WTC11 (cell line): ENCODE results near the gene ABCA13.

Source experiments
- ATF3 ChIP-seq: sonication (generic); formaldehyde crosslinking; conservative IDR thresholded peaks from 2 replicates; pipeline ENCODE4 v1.8.1; 2022; ENCODE audit warnings: mild to moderate bottlenecking, missing genetic modification reagents
- CTCF ChIP-seq: fragments of 200-600 bp; IDR thresholded peaks from 2 replicates; pipeline ENCODE4 v1.8.0; 2022; ENCODE audit warnings: antibody characterized with exemption
- E2F5 ChIP-seq: sonication (generic); formaldehyde crosslinking; IDR thresholded peaks from 2 replicates; pipeline ENCODE4 v1.8.1; 2022; ENCODE audit warnings: mild to moderate bottlenecking, moderate library complexity, missing genetic modification reagents
- ELF4 ChIP-seq: sonication (generic); formaldehyde crosslinking; IDR thresholded peaks from 2 replicates; pipeline ENCODE4 v1.8.1; 2022; ENCODE audit warnings: low read depth, mild to moderate bottlenecking, moderate library complexity, missing genetic modification reagents
- SMAD3 ChIP-seq: sonication (generic); formaldehyde crosslinking; IDR thresholded peaks from 2 replicates; pipeline ENCODE4 v1.8.0; 2022; ENCODE audit warnings: missing genetic modification reagents, mild to moderate bottlenecking, borderline replicate concordance
- TCF7 ChIP-seq: sonication (generic); formaldehyde crosslinking; IDR thresholded peaks from 2 replicates; pipeline ENCODE4 v1.8.0; 2022; ENCODE audit warnings: mild to moderate bottlenecking, low read depth, missing genetic modification reagents, moderate library complexity
- ZNF219 ChIP-seq: sonication (generic); formaldehyde crosslinking; IDR thresholded peaks from 2 replicates; pipeline ENCODE4 v1.8.0; 2023; ENCODE audit warnings: missing genetic modification reagents, mild to moderate bottlenecking, borderline replicate concordance
- ZNF232 ChIP-seq: sonication (generic); formaldehyde crosslinking; IDR thresholded peaks from 2 replicates; pipeline ENCODE4 v1.8.0; 2022; ENCODE audit warnings: mild to moderate bottlenecking, missing genetic modification reagents

GRCh38 chr7:48421357-48421756 is 250.1 kb downstream of the ABCA13 start:
- TF ChIP-seq ZNF232 (CRISPR knock-in tag) (no peak), CTCF (no peak), E2F5 (CRISPR knock-in tag) (no peak), ELF4 (CRISPR knock-in tag) (no peak), TCF7 (CRISPR knock-in tag) (no peak), ATF3 (CRISPR knock-in tag) (no peak), SMAD3 (no peak), ZNF219 (CRISPR knock-in tag) (no peak)
